ENCODE data around the gene NAV2.
A peak's percentile ranks its signal among the peaks of the same experiment; 100 is the strongest.

Gene NAV2

DNA sequence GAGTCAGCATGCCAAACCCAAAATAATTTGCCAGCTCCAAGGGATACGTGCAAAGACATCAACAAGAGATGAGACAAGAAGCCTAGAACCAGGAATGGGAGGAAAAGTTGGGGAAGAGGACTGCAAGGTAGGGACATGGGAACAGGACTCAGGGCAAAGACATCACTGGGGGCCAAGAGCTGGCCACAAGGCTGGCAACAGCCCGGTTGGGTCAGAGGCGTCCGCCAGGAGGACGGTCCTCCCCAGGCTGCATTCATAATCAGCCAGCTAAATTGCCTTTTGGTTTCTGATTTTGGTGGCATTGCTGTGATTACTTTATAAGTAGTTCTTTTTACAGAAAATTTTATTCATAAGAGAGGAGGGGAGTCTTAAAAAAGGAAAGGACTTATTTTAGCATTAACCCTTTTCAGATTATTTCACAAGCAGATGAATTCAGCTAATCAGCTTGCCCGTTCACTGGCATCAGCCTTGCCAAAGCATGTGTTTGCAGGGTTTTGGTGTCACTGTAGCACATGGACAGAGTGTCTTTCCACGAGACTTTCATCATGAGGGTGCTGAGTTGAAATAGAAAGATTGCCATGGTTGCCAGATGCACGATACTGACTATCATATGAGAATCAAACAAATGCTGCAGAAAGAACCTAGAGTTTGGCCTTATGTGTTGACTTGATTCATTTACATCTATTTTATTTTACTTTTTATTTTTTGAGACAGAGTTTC is 23.2 kb upstream of the NAV2 start:
- no peak for DNase-seq

GRCh38 chr11:19690885-19691284 is 21.8 kb upstream of the NAV2 start:
- DNase-seq, result no peak

DNA sequence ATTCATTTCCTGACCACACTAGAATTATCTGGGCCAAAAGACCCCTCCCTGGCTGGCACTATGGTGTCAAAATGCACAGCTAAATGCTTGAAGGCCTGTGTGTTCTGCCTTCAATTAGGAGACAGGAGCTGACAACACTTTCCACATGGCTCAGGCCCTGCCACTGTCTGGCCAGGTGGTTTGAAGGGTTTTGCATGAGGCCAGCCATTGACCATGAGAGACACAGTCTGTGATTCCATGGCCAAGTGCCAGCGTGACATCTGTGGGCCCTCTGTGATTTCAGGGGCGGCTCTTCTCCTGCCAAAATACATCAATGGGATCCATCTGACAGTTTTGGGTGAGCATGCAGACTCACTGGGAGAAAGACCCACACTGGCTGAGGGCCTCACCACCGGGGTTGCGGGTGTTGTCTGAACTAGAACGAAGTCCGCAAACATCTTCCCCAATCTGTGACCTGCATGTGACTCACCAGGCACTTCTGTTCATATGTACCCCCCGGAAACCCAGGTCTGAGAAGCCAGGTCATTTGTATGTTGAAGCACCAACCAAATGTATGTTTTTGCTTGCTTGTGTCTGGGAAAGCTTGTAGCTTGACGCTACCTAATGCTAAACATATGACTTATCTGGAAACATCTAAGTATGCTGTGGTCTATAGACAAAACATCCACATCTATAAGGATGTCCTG is 20.7 kb upstream of the NAV2 start:
- no peak for DNase-seq

DNA sequence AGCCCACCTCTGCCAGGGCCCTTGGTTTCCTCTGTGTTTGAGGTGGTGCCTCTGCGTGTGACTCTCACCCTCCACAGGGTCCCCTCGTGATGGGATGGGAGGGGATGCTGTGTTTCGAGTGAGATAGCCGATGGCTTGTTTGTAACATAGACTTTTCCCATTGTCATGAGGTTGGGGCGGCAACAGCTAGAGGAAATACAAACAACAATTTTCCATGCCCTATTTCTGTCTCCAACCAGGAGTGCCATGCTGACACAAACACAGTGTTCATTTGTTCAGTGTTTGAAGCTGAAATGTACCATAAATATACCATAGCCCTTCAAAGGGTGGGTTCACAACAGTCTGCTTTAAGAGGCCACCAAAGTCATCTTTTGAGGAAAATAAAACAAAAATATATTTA is 19.5 kb upstream of the NAV2 start:
- no peak for DNase-seq

- no peak for DNase-seq
Measured at GRCh38 chr11:19694796-19695345, 17.8 kb upstream of the NAV2 start.

DNA sequence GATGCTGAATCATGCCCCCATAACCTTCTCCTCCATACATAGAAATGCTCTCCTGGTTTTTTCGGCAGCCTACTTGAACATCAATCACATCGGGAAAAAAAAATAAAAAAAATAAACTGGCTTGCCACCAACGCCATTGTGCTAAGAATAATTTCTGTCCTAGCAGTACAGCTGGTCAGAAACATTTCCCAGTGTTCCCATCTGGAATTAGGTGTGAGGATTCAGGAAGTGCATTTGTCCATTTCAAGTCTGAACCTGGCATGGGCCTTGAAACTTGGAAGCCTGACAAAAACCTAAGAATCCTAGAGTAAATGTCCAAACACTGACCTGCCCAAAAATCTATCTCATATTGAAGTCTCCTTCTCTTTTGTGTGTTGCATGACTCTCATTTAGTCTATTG is 16.6 kb upstream of the NAV2 start:
- DNase-seq, result no peak

DNA sequence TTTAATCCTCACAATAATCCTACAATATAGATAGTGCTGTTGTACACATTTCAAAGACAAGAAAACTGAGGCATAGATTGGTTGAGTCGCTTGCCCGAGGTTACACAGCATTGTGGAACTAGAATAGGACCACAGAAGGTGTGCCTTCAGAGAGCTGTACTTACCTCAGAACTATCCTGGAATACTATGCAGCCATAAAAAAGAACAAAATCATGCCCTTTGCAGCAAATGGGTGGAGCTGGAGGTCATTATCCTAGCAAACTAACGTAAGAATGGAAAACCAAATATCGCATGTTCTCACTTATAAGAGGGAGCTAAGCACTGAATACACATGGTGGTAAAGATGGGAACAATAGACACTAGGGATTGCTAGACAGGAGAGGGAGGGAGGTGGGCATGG is 15.7 kb upstream of the NAV2 start:
- no peak for DNase-seq

GRCh38 chr11:19697721-19698121 is 14.9 kb upstream of the NAV2 start:
- no peak for DNase-seq

DNA sequence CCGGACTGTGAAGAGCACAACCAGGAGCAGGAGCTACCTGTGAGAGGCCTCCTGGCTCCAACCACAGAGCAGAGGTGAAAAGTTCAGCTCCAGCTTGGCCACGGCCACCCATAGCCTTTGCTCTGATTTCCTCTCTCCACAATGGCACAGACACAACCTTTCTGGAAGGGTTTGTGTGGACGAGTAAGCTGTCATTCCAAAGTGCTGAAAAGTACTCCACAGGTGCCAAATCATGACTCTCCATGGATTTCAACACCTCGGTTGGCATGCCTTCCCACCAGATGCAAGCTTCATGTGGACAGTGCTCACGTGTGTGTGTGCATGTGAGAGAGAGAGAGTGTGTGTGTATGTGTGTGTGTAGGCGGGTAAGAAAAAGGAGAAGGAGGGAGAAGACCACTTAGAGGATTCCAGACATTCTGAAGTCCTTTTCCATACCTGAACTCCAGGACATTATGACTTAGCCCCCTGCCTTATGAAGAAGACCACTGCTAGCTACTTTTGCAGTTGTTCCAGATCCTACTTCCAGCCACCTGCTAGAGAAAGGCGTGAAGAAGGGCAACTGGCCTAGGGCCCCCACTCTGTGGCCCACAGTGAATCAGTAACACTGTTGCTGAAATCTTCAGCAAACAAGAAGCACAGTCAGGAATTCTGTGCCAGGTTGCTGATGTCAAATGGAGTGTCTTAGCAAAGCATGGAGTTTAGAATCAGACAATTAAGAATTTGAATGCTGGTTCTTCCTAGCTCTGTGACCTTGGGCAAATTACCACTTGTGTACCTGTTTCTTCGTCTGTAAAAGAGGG is 13.9 kb upstream of the NAV2 start:
- DNase-seq, result no peak

GRCh38 chr11:19701421-19701820 is 11.2 kb upstream of the NAV2 start:
- DNase-seq, result no peak

DNA sequence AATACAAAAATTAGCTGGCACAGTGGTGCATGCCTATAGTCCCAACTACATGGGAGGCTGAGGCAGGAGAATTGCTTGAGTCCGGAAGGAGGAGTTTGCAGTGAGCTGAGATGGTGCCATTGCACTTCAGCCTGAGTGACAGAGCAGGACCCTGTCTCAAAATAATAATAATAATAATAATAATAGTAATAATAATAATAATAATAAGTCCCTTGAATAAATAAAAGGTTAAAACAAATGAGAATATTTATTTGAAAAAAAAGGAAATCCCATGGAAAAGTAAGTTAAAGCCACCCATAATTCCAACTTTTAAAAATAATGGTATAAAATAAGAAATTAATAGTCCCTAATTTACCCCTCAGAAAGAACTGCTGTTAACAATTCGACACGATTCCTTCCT is 10.0 kb upstream of the NAV2 start:
- DNase-seq, result no peak

DNA sequence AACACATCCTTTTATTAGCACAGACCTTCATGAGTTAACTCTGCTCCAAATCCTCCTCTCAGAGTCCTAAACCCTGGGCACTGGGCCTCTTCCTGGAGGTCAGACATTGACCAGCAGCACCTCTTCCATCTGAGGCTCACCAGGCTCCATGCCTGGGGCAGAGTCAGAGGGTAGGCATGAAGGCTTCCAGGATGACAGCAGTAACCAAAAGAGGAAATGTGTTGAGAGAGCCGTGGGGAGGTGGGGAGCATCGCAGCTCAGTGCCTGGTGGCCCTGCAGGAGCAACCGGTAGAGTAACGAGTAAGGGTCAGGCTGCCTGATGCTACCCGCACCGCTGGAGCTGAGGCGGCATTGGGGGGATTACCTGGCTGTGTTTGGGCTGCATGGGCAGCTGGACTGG is 9.4 kb upstream of the NAV2 start:
- DNase-seq, result no peak

DNA sequence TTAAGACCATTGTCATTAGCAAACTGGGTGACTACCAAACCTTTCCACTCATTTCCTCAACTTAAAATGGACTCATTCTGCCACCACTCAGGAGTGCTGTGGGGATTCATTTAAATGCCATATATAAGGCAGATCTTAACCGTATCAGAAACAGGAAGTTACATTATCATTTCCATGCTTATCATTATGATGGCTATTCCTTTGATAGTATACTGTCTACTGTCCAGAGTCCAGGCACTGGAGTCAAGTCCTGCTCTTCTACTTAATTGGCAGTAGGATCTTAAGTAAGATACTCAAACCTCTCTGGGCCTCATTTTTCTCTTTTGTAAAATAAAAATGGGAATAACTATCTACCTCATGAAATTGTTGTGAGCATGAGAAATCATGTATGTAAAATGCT is 8.4 kb upstream of the NAV2 start:
- DNase-seq, result no peak

DNA sequence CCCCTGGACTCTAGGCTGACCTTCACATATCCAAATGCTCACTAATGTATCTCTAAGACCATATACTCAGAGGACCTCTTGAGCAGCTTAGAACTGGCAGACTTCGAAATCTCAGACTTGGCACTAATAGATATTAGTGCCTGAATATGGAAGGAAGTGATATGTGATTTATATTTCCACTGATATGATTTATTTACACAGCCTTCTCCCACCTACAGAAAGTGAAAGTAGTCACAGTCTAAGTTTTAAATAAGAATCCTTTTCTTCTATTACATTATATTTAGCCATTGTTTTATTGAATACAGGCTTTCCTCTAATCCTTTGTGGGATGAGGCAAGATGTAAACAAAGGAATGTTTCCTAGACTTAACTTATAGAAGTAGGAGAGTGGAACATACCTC is 6.7 kb upstream of the NAV2 start:
- no peak for DNase-seq

DNA sequence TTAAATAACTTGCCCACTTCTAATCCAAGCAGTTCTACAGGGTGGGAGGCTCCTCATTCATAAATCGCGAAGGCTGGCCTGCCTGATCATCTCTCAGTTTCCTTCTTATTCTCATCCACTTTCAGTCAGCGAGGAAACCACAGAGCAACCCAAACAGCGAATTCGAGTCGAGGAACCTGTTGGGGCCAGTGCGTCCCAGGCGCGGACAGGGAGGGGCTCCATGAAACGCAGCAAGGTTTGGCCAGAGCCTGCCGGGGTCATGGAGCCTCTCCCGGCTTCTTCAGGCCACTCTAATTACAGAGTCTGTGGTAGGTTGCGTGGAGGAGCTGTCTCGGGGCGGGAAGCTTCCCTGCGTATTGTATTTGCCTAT is 741 bp upstream of the NAV2 start:
- peak; percentile 1 for DNase-seq

DNA sequence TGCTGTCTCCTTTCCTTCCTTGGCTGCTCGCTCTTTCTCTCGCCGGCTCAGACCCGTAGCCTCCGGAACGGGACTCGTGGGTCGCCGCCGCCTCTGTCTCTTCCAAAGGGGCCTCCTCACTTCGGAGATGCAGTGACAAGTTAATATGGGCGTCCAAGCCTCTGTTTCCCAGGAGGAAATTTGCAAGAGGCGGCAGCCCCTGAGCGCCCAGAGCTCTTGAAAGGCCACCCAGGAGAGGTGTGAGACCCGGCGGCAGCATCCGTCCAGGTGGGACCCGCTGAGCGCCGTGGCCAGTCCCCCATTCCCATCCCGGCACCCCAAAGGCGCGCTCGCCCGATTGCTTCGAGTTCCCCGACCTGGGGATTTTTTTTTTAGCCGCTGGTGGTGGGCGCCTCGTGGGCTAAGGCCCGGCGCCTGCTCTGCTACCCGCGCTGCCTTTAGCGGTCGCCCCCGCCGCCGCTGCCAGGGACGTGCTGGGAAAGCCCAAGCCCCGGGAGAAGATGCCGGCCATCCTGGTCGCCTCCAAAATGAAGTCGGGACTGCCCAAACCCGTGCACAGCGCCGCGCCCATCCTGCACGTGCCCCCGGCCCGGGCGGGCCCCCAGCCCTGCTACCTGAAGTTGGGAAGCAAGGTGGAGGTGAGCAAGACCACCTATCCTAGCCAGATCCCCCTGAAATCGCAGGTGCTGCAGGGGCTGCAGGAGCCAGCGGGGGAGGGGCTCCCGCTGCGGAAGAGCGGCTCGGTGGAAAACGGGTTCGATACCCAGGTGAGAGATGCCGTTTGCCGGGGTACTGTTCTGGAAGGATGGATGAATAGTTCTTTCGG is 772 bp downstream of the NAV2 start:
- DNase-seq, result no peak

DNA sequence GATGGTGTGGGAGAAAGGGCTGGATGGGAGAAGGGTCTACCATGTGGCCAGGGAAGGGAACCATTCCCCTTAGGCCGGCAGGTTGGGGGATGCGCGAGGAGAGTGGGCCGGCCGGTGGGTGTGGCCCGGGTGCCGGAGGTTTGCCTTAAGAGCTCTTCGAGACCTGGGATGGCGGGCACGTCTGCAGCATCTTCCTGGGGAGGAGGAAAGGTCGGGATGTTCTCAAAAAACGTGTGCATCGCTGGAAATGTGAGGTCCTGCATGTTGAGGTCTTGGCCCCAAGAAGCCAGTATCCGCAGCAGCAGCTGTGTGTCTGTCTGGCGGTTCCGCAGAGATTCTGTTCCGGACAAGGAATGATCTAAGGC is 1.4 kb downstream of the NAV2 start:
- DNase-seq, result no peak

- no peak for DNase-seq
Measured at GRCh38 chr11:19714387-19715363, 2.0 kb downstream of the NAV2 start.

- DNase-seq, result no peak
Measured at GRCh38 chr11:19715373-19715772, 2.7 kb downstream of the NAV2 start.

DNA sequence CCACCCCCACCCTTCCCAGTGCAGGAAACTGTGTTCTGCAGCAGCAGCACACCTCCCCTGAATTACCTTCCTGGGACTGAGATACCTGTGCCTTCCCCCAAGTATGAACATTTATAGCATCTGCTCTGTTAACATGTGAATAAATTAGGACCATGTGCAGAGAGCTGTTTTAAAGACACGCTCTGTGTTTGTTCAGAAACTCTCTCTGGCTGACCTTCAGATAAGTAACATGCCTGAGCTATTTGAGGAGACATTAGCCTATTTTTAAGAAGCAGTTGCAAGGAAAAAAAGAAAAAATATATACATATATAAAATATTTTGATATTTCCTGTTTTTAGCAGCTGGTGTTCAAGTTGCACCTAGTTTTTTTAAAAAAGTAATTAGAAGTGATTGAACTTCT is 5.4 kb downstream of the NAV2 start:
- no peak for DNase-seq

GRCh38 chr11:19718951-19719350 is 6.3 kb downstream of the NAV2 start:
- DNase-seq, result no peak

- DNase-seq, result no peak
Measured at GRCh38 chr11:19719960-19720359, 7.3 kb downstream of the NAV2 start.
